DND-41 (cell line): ENCODE results near the gene PPIL6.

Experiments
- ATAC-seq: fragments of 200-7000 bp; cut with Tn5 transposase; 3 replicates; pipeline ENCODE4 v1.9.1; 2021; ENCODE audit warnings: low read depth; ENCODE audit not compliant: insufficient read depth
- DNase-seq: peaks from one replicate; pipeline ENCODE4 v3.0.0-alpha.2; 2020
- H2AFZ ChIP-seq: 2 replicates; pipeline ENCODE4 v1.6.0; 2012; ENCODE audit warnings: low read depth, low read length
- H3K27ac ChIP-seq: 2 replicates; pipeline ENCODE4 v1.5.1; 2012; ENCODE audit warnings: low read length, inconsistent platforms
- H3K27me3 ChIP-seq: fragments of 200-600 bp; sonication (generic); 2 replicates; pipeline ENCODE4 v1.6.0; 2012; ENCODE audit warnings: low read length, mild to moderate bottlenecking, inconsistent platforms; ENCODE audit not compliant: insufficient read depth, poor library complexity
- H3K36me3 ChIP-seq: 2 replicates; pipeline ENCODE4 v1.5.1; 2012; ENCODE audit warnings: low read length, inconsistent platforms; ENCODE audit not compliant: insufficient read depth
- H3K4me1 ChIP-seq: 2 replicates; pipeline ENCODE4 v1.5.1; 2012; ENCODE audit warnings: mild to moderate bottlenecking, low read length; ENCODE audit not compliant: insufficient read depth
- H3K4me2 ChIP-seq: 2 replicates; pipeline ENCODE4 v1.6.0; 2012; ENCODE audit warnings: mild to moderate bottlenecking, moderate library complexity, low read length, inconsistent platforms; ENCODE audit not compliant: insufficient read depth
- H3K4me3 ChIP-seq, 2 experiments: fragments of 200-600 bp in 1 of 2; shearing (Covaris generic) in 1 of 2; 2 replicates each; pipeline ENCODE4 v1.5.1; 2012 to 2016; ENCODE audit warnings: inconsistent platforms in 2 of 2, low read length in 2 of 2, mild to moderate bottlenecking in 2 of 2, low read depth in 1 of 2, moderate library complexity in 1 of 2
- H3K79me2 ChIP-seq: 2 replicates; pipeline ENCODE4 v1.6.0; 2012; ENCODE audit warnings: low read length, inconsistent platforms; ENCODE audit not compliant: insufficient read depth
- H3K9ac ChIP-seq: 2 replicates; pipeline ENCODE4 v1.6.0; 2012; ENCODE audit warnings: low read depth, mild to moderate bottlenecking, inconsistent platforms, low read length, moderate library complexity
- H3K9me3 ChIP-seq: 2 replicates; pipeline ENCODE4 v1.5.1; 2012; ENCODE audit warnings: low read length, moderate library complexity, mild to moderate bottlenecking, inconsistent platforms; ENCODE audit not compliant: insufficient read depth, severe bottlenecking
- H4K20me1 ChIP-seq: 2 replicates; pipeline ENCODE4 v1.6.0; 2012; ENCODE audit warnings: low read length; ENCODE audit not compliant: insufficient read depth
- CTCF ChIP-seq: IDR thresholded peaks from 2 replicates; pipeline ENCODE4 v1.5.1; 2012; ENCODE audit warnings: borderline replicate concordance, low read length, moderate library complexity, mild to moderate bottlenecking; ENCODE audit not compliant: poor library complexity, severe bottlenecking; ENCODE audit errors: extremely low read depth
- EZH2 ChIP-seq: IDR thresholded peaks from 3 replicates; pipeline ENCODE4 v1.6.1; 2012; ENCODE audit warnings: borderline replicate concordance, low read depth, mild to moderate bottlenecking, moderate library complexity, low read length, inconsistent platforms; ENCODE audit not compliant: severe bottlenecking

PPIL6 gene

GRCh38 chr6:109446072-109446471, 5.6 kb upstream of the PPIL6 start:
- H3K36me3 ChIP-seq, result peaks cover 59% of the 10 kb centered on the region
- no peak overlapping the region for H3K9ac ChIP-seq
- no peak for DNase-seq

GRCh38 chr6:109445382-109445781, 5.0 kb upstream of the PPIL6 start:
- H3K4me3 ChIP-seq, result no peak overlapping the region
- H3K9ac ChIP-seq, result no peak overlapping the region
- H3K27me3 ChIP-seq, result no peaks in the 10 kb centered on the region
- H4K20me1 ChIP-seq, result peaks cover 16% of the 10 kb centered on the region
- H3K79me2 ChIP-seq, result peaks cover 6% of the 10 kb centered on the region; the same call in 1 of the 2 replicates
- H3K4me1 ChIP-seq, result peaks cover 31% of the 10 kb centered on the region
- no peaks in the 10 kb centered on the region for H3K9me3 ChIP-seq
- ATAC-seq, result no peak
- no peak overlapping the region for H3K4me2 ChIP-seq
- DNase-seq, result no peak
- TF ChIP-seq CTCF (no peak), EZH2 (no peak)
- H2AFZ ChIP-seq, result no peak overlapping the region
- H3K36me3 ChIP-seq, result peaks cover 57% of the 10 kb centered on the region
- no peak overlapping the region for H3K27ac ChIP-seq

More at GRCh38 chr6:109446072-109446471, 5.6 kb upstream of the PPIL6 start:
- ATAC-seq, result no peak
- H3K4me3 ChIP-seq, result no peak overlapping the region
- H2AFZ ChIP-seq, result no peak overlapping the region
- no peak overlapping the region for H3K4me2 ChIP-seq
- no peaks in the 10 kb centered on the region for H3K27me3 ChIP-seq
- H3K9me3 ChIP-seq, result no peaks in the 10 kb centered on the region
- peaks cover 6% of the 10 kb centered on the region; the same call in 1 of the 2 replicates for H3K79me2 ChIP-seq
- TF ChIP-seq CTCF, result no peak
- no peak for TF ChIP-seq EZH2
- H3K4me1 ChIP-seq, result peaks cover 32% of the 10 kb centered on the region
- H4K20me1 ChIP-seq, result peaks cover 16% of the 10 kb centered on the region
- no peak overlapping the region for H3K27ac ChIP-seq

DNA sequence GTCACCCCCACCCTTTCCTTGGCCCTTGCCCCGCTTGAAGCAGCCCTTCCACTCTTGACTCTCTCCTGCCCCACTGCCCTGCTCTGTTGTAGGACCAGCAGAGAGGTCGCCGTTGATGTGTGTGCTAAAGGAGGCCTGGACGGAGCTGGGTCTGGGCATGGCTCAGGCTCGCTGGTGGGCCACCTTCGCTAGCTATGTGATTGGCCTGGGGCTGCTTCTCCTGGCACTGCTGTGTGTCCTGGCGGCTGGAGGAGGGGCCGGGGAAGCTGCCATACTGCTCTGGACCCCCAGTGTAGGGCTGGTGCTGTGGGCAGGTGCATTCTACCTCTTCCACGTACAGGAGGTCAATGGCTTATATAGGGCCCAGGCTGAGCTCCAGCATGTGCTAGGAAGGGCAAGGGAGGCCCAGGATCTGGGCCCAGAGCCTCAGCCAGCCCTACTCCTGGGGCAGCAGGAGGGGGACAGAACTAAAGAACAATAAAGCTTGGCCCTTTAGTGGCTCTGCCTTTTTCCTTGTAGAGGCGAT, 3.1 kb upstream of the PPIL6 start:
- H3K27me3 ChIP-seq, result no peaks in the 10 kb centered on the region
- TF ChIP-seq EZH2 (no peak), CTCF (no peak)
- no peak overlapping the region for H3K9ac ChIP-seq
- no peak for DNase-seq
- no peak overlapping the region for H3K27ac ChIP-seq
- H4K20me1 ChIP-seq, result peaks cover 13% of the 10 kb centered on the region; the same call in 1 of the 2 replicates
- no peak overlapping the region for H3K4me2 ChIP-seq
- H2AFZ ChIP-seq, result no peak overlapping the region
- H3K4me1 ChIP-seq, result peaks cover 33% of the 10 kb centered on the region
- no peak for ATAC-seq
- H3K4me3 ChIP-seq, result no peak overlapping the region
- no peaks in the 10 kb centered on the region for H3K9me3 ChIP-seq
- H3K79me2 ChIP-seq, result peaks cover 6% of the 10 kb centered on the region; the same call in 1 of the 2 replicates
- H3K36me3 ChIP-seq, result peaks cover 55% of the 10 kb centered on the region
